ENCODE data around the gene DNM3. TPM values are rescaled to one million over a fixed set of nuclear protein-coding genes. Genes with fewer than 3 reads are reported as not detected.

DNM3 gene
- total and polyA plus RNA-seq, 9 of the 15 experiments (the other 6 are each of a cell fraction or from before 2014, with no cell fraction given): 0.08 to 0.36 (median 0.22) TPM; not detected in 1

DNA sequence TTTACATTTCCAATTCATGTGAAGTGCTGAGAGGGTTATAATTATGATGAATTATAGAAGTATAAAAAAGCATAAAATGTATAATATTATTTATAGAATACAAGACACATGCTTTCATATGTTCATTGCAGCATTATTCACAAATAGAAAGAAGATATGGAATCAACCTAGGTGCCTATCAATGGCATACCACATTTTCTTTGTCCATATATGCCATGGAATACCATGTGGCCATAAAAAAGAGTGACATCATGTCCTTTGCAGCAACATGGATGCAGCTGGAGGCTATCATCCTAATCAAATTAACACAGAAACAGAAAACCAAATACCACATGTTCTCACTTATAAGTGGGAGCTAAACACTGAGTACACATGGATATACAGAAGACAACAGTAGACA is 494.1 kb downstream of the DNM3 start (continued):
- TF ChIP-seq PRDM10 (IDR thresholded peaks at IDR 0.05; ENCODE audit: partially characterized antibody) (no peak), KLF13 (tag; IDR thresholded peaks at IDR 0.05; ENCODE audit: borderline replicate concordance, low read depth) (no peak), ZFP1 (CRISPR knock-in tag; IDR thresholded peaks at IDR 0.05) (no peak), LCOR (CRISPR knock-in tag; IDR thresholded peaks at IDR 0.05) (no peak), MCM3 (IDR thresholded peaks at IDR 0.05) (no peak), ATF1 (CRISPR knock-in tag; IDR thresholded peaks at IDR 0.05) (no peak), ATF1 (tag; IDR thresholded peaks at IDR 0.05) (no peak), KAT8 (IDR thresholded peaks at IDR 0.05; ENCODE audit: low read depth) (no peak), THRB (CRISPR knock-in tag; conservative IDR thresholded peaks at IDR 0.05) (no peak), ZNF778 (CRISPR knock-in tag; IDR thresholded peaks at IDR 0.05) (no peak), PPARD (CRISPR knock-in tag; IDR thresholded peaks at IDR 0.05) (no peak), KAT2B (IDR thresholded peaks at IDR 0.05; ENCODE audit: low read depth, low read length) (no peak)
- TF ChIP-seq, protein P1, sequence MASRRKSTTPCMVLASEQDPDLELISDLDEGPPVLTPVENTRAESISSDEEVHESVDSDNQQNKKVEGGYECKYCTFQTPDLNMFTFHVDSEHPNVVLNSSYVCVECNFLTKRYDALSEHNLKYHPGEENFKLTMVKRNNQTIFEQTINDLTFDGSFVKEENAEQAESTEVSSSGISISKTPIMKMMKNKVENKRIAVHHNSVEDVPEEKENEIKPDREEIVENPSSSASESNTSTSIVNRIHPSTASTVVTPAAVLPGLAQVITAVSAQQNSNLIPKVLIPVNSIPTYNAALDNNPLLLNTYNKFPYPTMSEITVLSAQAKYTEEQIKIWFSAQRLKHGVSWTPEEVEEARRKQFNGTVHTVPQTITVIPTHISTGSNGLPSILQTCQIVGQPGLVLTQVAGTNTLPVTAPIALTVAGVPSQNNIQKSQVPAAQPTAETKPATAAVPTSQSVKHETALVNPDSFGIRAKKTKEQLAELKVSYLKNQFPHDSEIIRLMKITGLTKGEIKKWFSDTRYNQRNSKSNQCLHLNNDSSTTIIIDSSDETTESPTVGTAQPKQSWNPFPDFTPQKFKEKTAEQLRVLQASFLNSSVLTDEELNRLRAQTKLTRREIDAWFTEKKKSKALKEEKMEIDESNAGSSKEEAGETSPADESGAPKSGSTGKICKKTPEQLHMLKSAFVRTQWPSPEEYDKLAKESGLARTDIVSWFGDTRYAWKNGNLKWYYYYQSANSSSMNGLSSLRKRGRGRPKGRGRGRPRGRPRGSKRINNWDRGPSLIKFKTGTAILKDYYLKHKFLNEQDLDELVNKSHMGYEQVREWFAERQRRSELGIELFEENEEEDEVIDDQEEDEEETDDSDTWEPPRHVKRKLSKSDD (conservative IDR thresholded peaks at IDR 0.05; ENCODE audit: low read length): no peak
- TF ChIP-seq, protein P2, sequence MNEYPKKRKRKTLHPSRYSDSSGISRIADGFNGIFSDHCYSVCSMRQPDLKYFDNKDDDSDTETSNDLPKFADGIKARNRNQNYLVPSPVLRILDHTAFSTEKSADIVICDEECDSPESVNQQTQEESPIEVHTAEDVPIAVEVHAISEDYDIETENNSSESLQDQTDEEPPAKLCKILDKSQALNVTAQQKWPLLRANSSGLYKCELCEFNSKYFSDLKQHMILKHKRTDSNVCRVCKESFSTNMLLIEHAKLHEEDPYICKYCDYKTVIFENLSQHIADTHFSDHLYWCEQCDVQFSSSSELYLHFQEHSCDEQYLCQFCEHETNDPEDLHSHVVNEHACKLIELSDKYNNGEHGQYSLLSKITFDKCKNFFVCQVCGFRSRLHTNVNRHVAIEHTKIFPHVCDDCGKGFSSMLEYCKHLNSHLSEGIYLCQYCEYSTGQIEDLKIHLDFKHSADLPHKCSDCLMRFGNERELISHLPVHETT (CRISPR knock-in tag; conservative IDR thresholded peaks at IDR 0.05 in 1 of 2, IDR thresholded peaks at IDR 0.05 in 1 of 2): no peak
